Esophagus muscularis mucosa (tissue), 4 donors: ENCODE measurements around the gene TRIM67. TPM values are rescaled to one million over a fixed set of nuclear protein-coding genes. Genes with fewer than 3 reads are reported as not detected.

Experiments
- DNase-seq: peaks from one replicate; pipeline ENCODE4 v3.0.0-alpha.2; 2017; ENCODE audit errors: extremely low spot score
- H3K27ac ChIP-seq, 4 donors: fragments of 200-600 bp; sonication (generic); replicated peaks in 1 of 4; 1 replicate in 3 of 4; 2 replicates in 1 of 4; pipeline ENCODE4 v1.5.1; 2016 to 2019; ENCODE audit warnings: mild to moderate bottlenecking in 1 of 4
- H3K27me3 ChIP-seq, 4 donors: fragments of 200-600 bp; sonication (generic); one replicate each; pipeline versions ENCODE4 v1.5.1 to v1.6.0; 2016 to 2019
- H3K36me3 ChIP-seq, 4 donors: fragments of 200-600 bp; sonication (generic); one replicate each; pipeline ENCODE4 v1.5.1; 2016 to 2019
- H3K4me1 ChIP-seq, 4 donors: fragments of 200-600 bp; sonication (generic); one replicate each; pipeline ENCODE4 v1.5.1; 2016 to 2019
- H3K4me3 ChIP-seq, 4 donors: fragments of 200-600 bp; sonication (generic); 1 replicate in 2 of 4; 2 replicates in 2 of 4; pipeline ENCODE4 v1.5.1; 2016 to 2019; ENCODE audit warnings: mild to moderate bottlenecking in 4 of 4, moderate library complexity in 1 of 4
- H3K9me3 ChIP-seq, 4 donors: fragments of 200-600 bp; sonication (generic); 1 replicate in 3 of 4; 2 replicates in 1 of 4; pipeline ENCODE4 v1.5.1; 2016 to 2019
- EP300 ChIP-seq: sonication (generic); formaldehyde crosslinking; IDR thresholded peaks from one replicate; pipeline ENCODE4 v1.6.1; 2017; ENCODE audit warnings: antibody characterized with exemption
- POLR2A ChIP-seq: fragments of 450-650 bp; IDR thresholded peaks from one replicate; pipeline ENCODE4 v1.6.1; 2017; ENCODE audit warnings: antibody characterized with exemption, moderate library complexity, mild to moderate bottlenecking, low read depth
- POLR2AphosphoS5 ChIP-seq, 2 donors: sonication (generic); formaldehyde crosslinking; IDR thresholded peaks; one replicate each; pipeline ENCODE4 v1.6.1; 2017; ENCODE audit warnings: antibody characterized with exemption in 2 of 2
- WGBS: methylation state at CpG from one replicate; pipeline ENCODE4 v1.1.5; 2018; 5-methylcytosine and 5-hydroxymethylcytosine counted together
- intact Hi-C: fragments of 100-400 bp; cut with DNase I; formaldehyde crosslinking; loops from one replicate; pipeline ENCODE4 v1.15.1; 2023
- total RNA-seq, 4 donors: library from RNA; depleted of rRNA; stranded (reverse); fragments of >200 nt; gene quantifications; one replicate each; pipeline versions ENCODE4 v1.1.0 to v1.2.1, GENCODE V29; 2016
- TF ChIP-seq, protein P1 (sequence below), 3 experiments: fragments of 200-600 bp in 2 of 3; fragments of 450-650 bp in 1 of 3; sonication (generic) in 2 of 3; IDR thresholded peaks; one replicate each; pipeline ENCODE4 v1.5.1; 2017 to 2019; ENCODE audit warnings: antibody characterized with exemption in 3 of 3, mild to moderate bottlenecking in 2 of 3, moderate library complexity in 1 of 3

Gene TRIM67
- total RNA-seq, 4 donors from 2014 or later = under 0.01 to 0.42 (median 0.13) TPM; not detected in 1

GRCh38 chr1:231170875-231171274 is 9.0 kb downstream of the TRIM67 start:
- no peaks in the 10 kb centered on the region for H3K36me3 ChIP-seq
- WGBS = 100% methylated on average over 1 of the region's 1 CpG
- intact Hi-C loops = no loop called here
- no peak for DNase-seq
- H3K9me3 ChIP-seq = no peaks in the 10 kb centered on the region
- H3K27me3 ChIP-seq = peaks cover 0 to 71% (median 0%) of the 10 kb centered on the region in 4 donors
- TF ChIP-seq POLR2A = no peak
- TF ChIP-seq, protein P1, sequence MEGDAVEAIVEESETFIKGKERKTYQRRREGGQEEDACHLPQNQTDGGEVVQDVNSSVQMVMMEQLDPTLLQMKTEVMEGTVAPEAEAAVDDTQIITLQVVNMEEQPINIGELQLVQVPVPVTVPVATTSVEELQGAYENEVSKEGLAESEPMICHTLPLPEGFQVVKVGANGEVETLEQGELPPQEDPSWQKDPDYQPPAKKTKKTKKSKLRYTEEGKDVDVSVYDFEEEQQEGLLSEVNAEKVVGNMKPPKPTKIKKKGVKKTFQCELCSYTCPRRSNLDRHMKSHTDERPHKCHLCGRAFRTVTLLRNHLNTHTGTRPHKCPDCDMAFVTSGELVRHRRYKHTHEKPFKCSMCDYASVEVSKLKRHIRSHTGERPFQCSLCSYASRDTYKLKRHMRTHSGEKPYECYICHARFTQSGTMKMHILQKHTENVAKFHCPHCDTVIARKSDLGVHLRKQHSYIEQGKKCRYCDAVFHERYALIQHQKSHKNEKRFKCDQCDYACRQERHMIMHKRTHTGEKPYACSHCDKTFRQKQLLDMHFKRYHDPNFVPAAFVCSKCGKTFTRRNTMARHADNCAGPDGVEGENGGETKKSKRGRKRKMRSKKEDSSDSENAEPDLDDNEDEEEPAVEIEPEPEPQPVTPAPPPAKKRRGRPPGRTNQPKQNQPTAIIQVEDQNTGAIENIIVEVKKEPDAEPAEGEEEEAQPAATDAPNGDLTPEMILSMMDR (IDR thresholded peaks at IDR 0.05) = no peak
- no peak for TF ChIP-seq POLR2AphosphoS5 (IDR thresholded peaks at IDR 0.05)
- no peak for TF ChIP-seq EP300
- H3K4me3 ChIP-seq = no peak overlapping the region
- H3K4me1 ChIP-seq = no peaks in the 10 kb centered on the region
- no peak overlapping the region for H3K27ac ChIP-seq

GRCh38 chr1:231171623-231172197 is 9.9 kb downstream of the TRIM67 start:
- DNase-seq = no peak
- intact Hi-C loops = no loop called here
- Histone ChIP-seq H3K9me3 (no peaks in the 10 kb centered on the region), H3K27ac (no peak overlapping the region), H3K4me1 (no peaks in the 10 kb centered on the region), H3K36me3 (no peaks in the 10 kb centered on the region), H3K27me3 (peaks cover 0 to 69% (median 0%) of the 10 kb centered on the region in 4 donors), H3K4me3 (no peak overlapping the region)
- TF ChIP-seq, protein P1 (IDR thresholded peaks at IDR 0.05) = no peak
- TF ChIP-seq EP300 (no peak), POLR2AphosphoS5 (IDR thresholded peaks at IDR 0.05) (no peak), POLR2A (no peak)
- 82% methylated on average over 6 of the region's 6 CpGs for WGBS

GRCh38 chr1:231172411-231172810 is 10.6 kb downstream of the TRIM67 start:
- H3K27ac ChIP-seq = no peak overlapping the region
- no peak for DNase-seq
- peaks cover 0 to 65% (median 0%) of the 10 kb centered on the region in 4 donors for H3K27me3 ChIP-seq
- H3K36me3 ChIP-seq = no peaks in the 10 kb centered on the region
- no peaks in the 10 kb centered on the region for H3K9me3 ChIP-seq
- H3K4me3 ChIP-seq = no peak overlapping the region
- intact Hi-C loops = no loop called here
- TF ChIP-seq, protein P1 (IDR thresholded peaks at IDR 0.05) = no peak
- TF ChIP-seq POLR2AphosphoS5 (IDR thresholded peaks at IDR 0.05) = no peak
- no peak for TF ChIP-seq EP300
- TF ChIP-seq POLR2A = no peak
- no peaks in the 10 kb centered on the region for H3K4me1 ChIP-seq
- WGBS = 34% methylated on average over 3 of the region's 3 CpGs

- H3K27ac ChIP-seq = no peak overlapping the region
- H3K9me3 ChIP-seq = peaks cover 0 to 14% (median 5%) of the 10 kb centered on the region in 4 donors
- intact Hi-C loops = no loop called here
- H3K4me1 ChIP-seq = no peaks in the 10 kb centered on the region
- no peaks in the 10 kb centered on the region for H3K36me3 ChIP-seq
- no peak for DNase-seq
- H3K4me3 ChIP-seq = no peak overlapping the region
- TF ChIP-seq, protein P1 (IDR thresholded peaks at IDR 0.05) = no peak
- TF ChIP-seq POLR2AphosphoS5 (IDR thresholded peaks at IDR 0.05) = no peak
- TF ChIP-seq EP300 = no peak
- TF ChIP-seq POLR2A = no peak
- 29% methylated on average over 1 of the region's 1 CpG for WGBS
- H3K27me3 ChIP-seq = peaks cover 0 to 57% (median 0%) of the 10 kb centered on the region in 4 donors
Observed at GRCh38 chr1:231176421-231176820, 14.6 kb downstream of the TRIM67 start.

DNA sequence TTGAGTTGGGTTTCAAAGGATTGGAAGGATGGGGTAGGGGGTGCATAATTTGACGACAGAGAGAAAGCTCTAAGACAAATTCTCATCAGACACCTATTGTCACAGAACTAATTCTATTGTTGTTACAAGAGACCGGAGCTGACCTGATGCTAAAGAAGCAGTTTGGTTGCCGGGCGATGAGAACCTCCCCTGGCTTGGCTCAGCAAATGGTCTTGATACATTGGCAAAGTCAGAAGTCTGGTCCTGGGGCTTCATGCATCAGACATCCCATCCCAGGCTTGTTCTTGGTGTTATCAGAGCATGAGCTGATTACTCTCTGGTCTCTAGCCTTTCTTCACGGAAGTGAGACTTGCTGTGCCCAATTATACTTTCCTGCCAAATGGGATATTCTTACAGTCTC is 15.4 kb downstream of the TRIM67 start:
- no peak overlapping the region for H3K4me3 ChIP-seq
- 66% methylated on average over 5 of the region's 5 CpGs for WGBS
- intact Hi-C loops = no loop called here
- no peaks in the 10 kb centered on the region for H3K36me3 ChIP-seq
- peaks cover 0 to 52% (median 0%) of the 10 kb centered on the region in 4 donors for H3K27me3 ChIP-seq
- DNase-seq = no peak
- no peak overlapping the region for H3K27ac ChIP-seq
- TF ChIP-seq POLR2AphosphoS5 (IDR thresholded peaks at IDR 0.05) (no peak), POLR2A (no peak), EP300 (no peak)
- TF ChIP-seq, protein P1 (IDR thresholded peaks at IDR 0.05) = no peak
- H3K9me3 ChIP-seq = peaks cover 0 to 14% (median 5%) of the 10 kb centered on the region in 4 donors
- H3K4me1 ChIP-seq = no peaks in the 10 kb centered on the region
